Panc1 (cell line): ENCODE measurements around the gene NTM. TPM values are rescaled to one million over a fixed set of nuclear protein-coding genes. Genes with fewer than 3 reads are reported as not detected.

Source experiments
- ATAC-seq: fragments of 200-7000 bp; cut with Tn5 transposase; 2 replicates; pipeline ENCODE4 v1.9.1; 2020; ENCODE audit warnings: mild to moderate bottlenecking, moderate library complexity
- BruUV-seq: library from RNA; stranded (reverse); fragments of 400-500 nt; replicated peaks from 2 replicates; lab custom pipeline; 2021; lab: Mats Ljungman, UMichigan
- CTCF ChIA-PET: fragments of 300-600 bp; sonication (Branson Sonifier 250); formaldehyde crosslinking; loops from one replicate; lab custom pipeline; 2022; ENCODE audit warnings: antibody characterized with exemption; lab: Charles Lee
- POLR2A ChIA-PET: fragments of 300-600 bp; sonication (Branson Sonifier 250); formaldehyde crosslinking; loops from one replicate; lab custom pipeline; 2022; ENCODE audit warnings: antibody characterized with exemption; lab: Charles Lee
- DNase-seq: peaks from one replicate; pipeline ENCODE4 v3.0.0-alpha.2; 2010; ENCODE audit warnings: low read depth, low spot score
- H3K27ac ChIP-seq: 2 replicates; pipeline ENCODE4 v1.5.1; 2011; ENCODE audit warnings: mild to moderate bottlenecking, low read length, inconsistent platforms
- H3K27me3 ChIP-seq: fragments of 200-500 bp; sonication (Bioruptor generic); 2 replicates; pipeline ENCODE4 v1.6.0; 2014; ENCODE audit warnings: low read length, inconsistent platforms; ENCODE audit not compliant: control insufficient read depth, insufficient read depth
- H3K36me3 ChIP-seq: fragments of 200-500 bp; sonication (Bioruptor generic); 2 replicates; pipeline ENCODE4 v1.5.1; 2014; ENCODE audit warnings: inconsistent platforms, mild to moderate bottlenecking, low read length, moderate library complexity; ENCODE audit not compliant: control insufficient read depth, insufficient read depth
- H3K4me1 ChIP-seq: 2 replicates; pipeline ENCODE4 v1.5.1; 2011; ENCODE audit warnings: inconsistent platforms, mild to moderate bottlenecking, low read length, moderate library complexity; ENCODE audit not compliant: control insufficient read depth, insufficient read depth
- H3K4me3 ChIP-seq, 2 experiments: 2 replicates each; pipeline ENCODE4 v1.5.1; 2011 to 2012; ENCODE audit warnings: low read depth in 2 of 2, low read length in 2 of 2, mild to moderate bottlenecking in 2 of 2, inconsistent platforms in 1 of 2, moderate library complexity in 1 of 2
- H3K9me3 ChIP-seq: fragments of 200-500 bp; sonication (Bioruptor generic); 2 replicates; pipeline ENCODE4 v1.5.1; 2014; ENCODE audit warnings: low read depth, mild to moderate bottlenecking, inconsistent platforms, low read length, moderate library complexity; ENCODE audit not compliant: control insufficient read depth, insufficient read depth
- CTCF ChIP-seq: fragments of 450-650 bp; IDR thresholded peaks from 2 replicates; pipeline ENCODE4 v1.5.1; 2017; ENCODE audit warnings: mild to moderate bottlenecking
- POLR2AphosphoS5 ChIP-seq: IDR thresholded peaks from 2 replicates; pipeline ENCODE4 v1.6.1; 2012; ENCODE audit warnings: mild to moderate bottlenecking, low read depth, low read length, moderate library complexity
- REST ChIP-seq, 2 experiments: IDR thresholded peaks; 2 replicates each; pipeline ENCODE4 v1.6.1; 2011 to 2012; ENCODE audit warnings: low read depth in 2 of 2, control low read depth in 1 of 2, low read length in 1 of 2, mild to moderate bottlenecking in 1 of 2, moderate library complexity in 1 of 2; ENCODE audit not compliant: insufficient read depth in 1 of 2
- SIN3A ChIP-seq: IDR thresholded peaks from 2 replicates; pipeline ENCODE4 v1.6.1; 2012; ENCODE audit warnings: low read depth, mild to moderate bottlenecking, low read length, moderate library complexity, borderline replicate concordance; ENCODE audit not compliant: insufficient read depth
- TCF7L2 ChIP-seq: IDR thresholded peaks from 2 replicates; pipeline ENCODE4 v1.6.1; 2011; ENCODE audit warnings: mild to moderate bottlenecking, low read depth, low read length, inconsistent platforms
- in situ Hi-C: cut with HindIII; loops from 2 replicates; pipeline ENCODE4 v1.10.0; 2016; ENCODE audit warnings: low sequenced_read_pairs, low pct_unique_long_range_greater_than_20kb
- intact Hi-C: fragments of 100-400 bp; cut with micrococcal nuclease; formaldehyde crosslinking; loops from one replicate; pipeline ENCODE4 v1.10.0; 2022; ENCODE audit not compliant: unreplicated experiment
- total RNA-seq: library from RNA; stranded (reverse); gene quantifications from one replicate; pipeline ENCODE4 v1.2.1, GENCODE V29; 2021; ENCODE audit not compliant: unreplicated experiment

The NTM gene
- total RNA-seq, 1 experiment from 2014 or later, result 0.10 TPM

GRCh38 chr11:132234878-132235277 is 864.5 kb downstream of the NTM start:
- H3K4me1 ChIP-seq, result no peaks in the 10 kb centered on the region
- TF ChIP-seq TCF7L2, result no peak
- no peak for TF ChIP-seq SIN3A
- no peak for TF ChIP-seq CTCF
- no peak for TF ChIP-seq REST (IDR thresholded peaks at IDR 0.05; ENCODE audit: insufficient read depth in 1 of 2, low read depth in 2 of 2, low read length in 1 of 2)
- no peak for TF ChIP-seq POLR2AphosphoS5
- ChIA-PET POLR2A (no interaction called here), CTCF (no interaction called here)
- H3K36me3 ChIP-seq, result no peaks in the 10 kb centered on the region
- in situ Hi-C loops (no loop called here), intact Hi-C loops (loop anchor here (1.0 kb wide), 1 partner anchor 40 kb away; no protein-coding TSS in a partner anchor)
- H3K4me3 ChIP-seq, result no peak overlapping the region
- no TSS peak for BruUV-seq
- H3K27me3 ChIP-seq, result no peaks in the 10 kb centered on the region
- ATAC-seq (no peak), DNase-seq (no peak)
- no peaks in the 10 kb centered on the region for H3K9me3 ChIP-seq
- H3K27ac ChIP-seq, result no peak overlapping the region

- ChIA-PET POLR2A (no interaction called here), CTCF (no interaction called here)
- no peaks in the 10 kb centered on the region for H3K27me3 ChIP-seq
- no peaks in the 10 kb centered on the region for H3K4me1 ChIP-seq
- intact Hi-C loops (no loop called here), in situ Hi-C loops (no loop called here)
- no peak overlapping the region for H3K27ac ChIP-seq
- no peaks in the 10 kb centered on the region for H3K36me3 ChIP-seq
- TF ChIP-seq REST (IDR thresholded peaks at IDR 0.05; ENCODE audit: insufficient read depth in 1 of 2, low read depth in 2 of 2, low read length in 1 of 2) (no peak), TCF7L2 (no peak), POLR2AphosphoS5 (no peak), CTCF (no peak), SIN3A (no peak)
- no peak for ATAC-seq
- no peaks in the 10 kb centered on the region for H3K9me3 ChIP-seq
- BruUV-seq, result no TSS peak
- no peak for DNase-seq
- no peak overlapping the region for H3K4me3 ChIP-seq
These were observed 867.4 kb downstream of the NTM start for GRCh38 chr11:132237781-132238180.
